NCI-H524 (cell line): ENCODE measurements around the gene EN2.
"Not testable (repeated sequence)": the region's sequence is repeated elsewhere in the genome, so short reads cannot be mapped to it uniquely, and the experiment has no call there.

Experiments used
- DNase-seq, 2 experiments: peaks; one replicate each; lab custom pipeline; 2025; lab: John Stamatoyannopoulos, UW

The EN2 gene

GRCh38 chr7:155425887-155426286, 32.0 kb upstream of the EN2 start:
- no peak for DNase-seq

- no peak for DNase-seq
Observed at GRCh38 chr7:155426543-155427410, 31.2 kb upstream of the EN2 start.

- DNase-seq: no peak
Observed at GRCh38 chr7:155427411-155428038, 30.4 kb upstream of the EN2 start.

GRCh38 chr7:155428171-155428834, 29.6 kb upstream of the EN2 start:
- DNase-seq: no peak

GRCh38 chr7:155429651-155430050, 28.3 kb upstream of the EN2 start:
- no peak for DNase-seq

GRCh38 chr7:155430606-155431005, 27.3 kb upstream of the EN2 start:
- no peak for DNase-seq

GRCh38 chr7:155431231-155431630, 26.7 kb upstream of the EN2 start:
- DNase-seq: no peak

GRCh38 chr7:155431711-155432110, 26.2 kb upstream of the EN2 start:
- DNase-seq: no peak

GRCh38 chr7:155435110-155435509, 22.8 kb upstream of the EN2 start:
- DNase-seq: no peak

GRCh38 chr7:155437836-155438235, 20.1 kb upstream of the EN2 start:
- no peak for DNase-seq

GRCh38 chr7:155438777-155439176, 19.2 kb upstream of the EN2 start:
- no peak for DNase-seq

GRCh38 chr7:155439311-155440017, 18.5 kb upstream of the EN2 start:
- DNase-seq: peak in 1 of 2 experiments; percentile 4

GRCh38 chr7:155440018-155440410, 17.9 kb upstream of the EN2 start:
- DNase-seq: no peak

GRCh38 chr7:155441856-155442255, 16.1 kb upstream of the EN2 start:
- no peak for DNase-seq

GRCh38 chr7:155444746-155445145, 13.2 kb upstream of the EN2 start:
- no peak for DNase-seq

GRCh38 chr7:155445606-155446005, 12.3 kb upstream of the EN2 start:
- not testable (repeated sequence) for DNase-seq

GRCh38 chr7:155447603-155448002, 10.3 kb upstream of the EN2 start:
- DNase-seq: no peak

- peak in 1 of 2 experiments; percentile 22 for DNase-seq
Observed at GRCh38 chr7:155448632-155449007, 9.3 kb upstream of the EN2 start.

GRCh38 chr7:155449008-155449868, 8.7 kb upstream of the EN2 start:
- no peak for DNase-seq

GRCh38 chr7:155449869-155450557, 7.9 kb upstream of the EN2 start:
- no peak for DNase-seq

GRCh38 chr7:155450558-155450969, 7.4 kb upstream of the EN2 start:
- no peak for DNase-seq
